HepG2 (cell line): ENCODE results near the gene SYNJ2. TPM values are rescaled to one million over a fixed set of nuclear protein-coding genes. Genes with fewer than 3 reads are reported as not detected.

Experiments used
- ATAC-seq: fragments of 200-7000 bp; cut with Tn5 transposase; 3 replicates; pipeline ENCODE4 v1.9.1; 2020; ENCODE audit warnings: mild to moderate bottlenecking, moderate library complexity
- BruUV-seq: library from RNA; stranded (reverse); fragments of 400-500 nt; replicated peaks from 2 replicates; lab custom pipeline; 2021; lab: Mats Ljungman, UMichigan
- CTCF ChIA-PET: fragments of 300-600 bp; formaldehyde crosslinking; extraction: SDS; loops from one replicate; lab custom pipeline; 2021; ENCODE audit warnings: low total read pairs, inconsistent platforms, low intra/inter-chr PET ratio; lab: Yijun Ruan, JAX
- POLR2A ChIA-PET: fragments of 350-600 bp; sonication (Branson Sonifier 250); formaldehyde crosslinking; loops from one replicate; lab custom pipeline; 2020; ENCODE audit warnings: antibody characterized with exemption, inconsistent platforms; lab: Yijun Ruan, JAX
- DNase-seq: peaks from one replicate; pipeline ENCODE4 v3.0.0-alpha.2; 2015; ENCODE audit warnings: low spot score
- FAIRE-seq: peaks from 3 replicates; lab custom pipeline; 2011; peaks lifted over from hg19 to GRCh38; lab: Jason Lieb, UNC
- H2AFZ ChIP-seq: one replicate; pipeline ENCODE4 v1.6.1; 2011; ENCODE audit warnings: low read length, inconsistent platforms
- H3K27ac ChIP-seq: fragments of 300-600 bp; 3 replicates; pipeline ENCODE4 v1.8.0; 2011; ENCODE audit warnings: mixed run types, mild to moderate bottlenecking, mixed read lengths, low read length, inconsistent platforms; ENCODE audit not compliant: insufficient read depth; ENCODE audit errors: extremely low read length
- H3K27me3 ChIP-seq, 2 experiments: fragments of 200-600 bp in 1 of 2; 2 replicates in 1 of 2; 3 replicates in 1 of 2; pipeline versions ENCODE4 v1.6.0 to v1.8.0; 2011; ENCODE audit warnings: low read length in 2 of 2, mild to moderate bottlenecking in 2 of 2, moderate library complexity in 2 of 2, inconsistent platforms in 1 of 2; ENCODE audit not compliant: insufficient read depth in 2 of 2, control insufficient read depth in 1 of 2
- H3K36me3 ChIP-seq, 2 experiments: fragments of 200-600 bp in 1 of 2; replicated peaks in 1 of 2; 2 replicates in 1 of 2; 3 replicates in 1 of 2; pipeline versions ENCODE4 v1.5.1 to v1.8.0; 2011; ENCODE audit warnings: low read length in 2 of 2, inconsistent platforms in 1 of 2; ENCODE audit not compliant: insufficient read depth in 2 of 2, control insufficient read depth in 1 of 2
- H3K4me1 ChIP-seq: 2 replicates; pipeline ENCODE4 v1.5.1; 2012; ENCODE audit warnings: low read length, inconsistent platforms; ENCODE audit not compliant: insufficient read depth
- H3K4me2 ChIP-seq: 2 replicates; pipeline ENCODE4 v1.6.0; 2011; ENCODE audit warnings: low read depth, low read length, inconsistent platforms
- H3K4me3 ChIP-seq, 3 experiments: fragments of 200-600 bp in 1 of 3; sonication (generic), shearing (Covaris generic) in 1 of 3; replicated peaks in 1 of 3; 2 replicates each; pipeline ENCODE4 v1.5.1; 2011 to 2016; ENCODE audit warnings: low read length in 3 of 3, inconsistent platforms in 2 of 3, low read depth in 2 of 3, mild to moderate bottlenecking in 2 of 3, control low read depth in 1 of 3, mixed read lengths in 1 of 3; ENCODE audit not compliant: insufficient read depth in 1 of 3
- H3K79me2 ChIP-seq: one replicate; pipeline ENCODE4 v1.6.1; 2011; ENCODE audit warnings: low read length, inconsistent platforms; ENCODE audit not compliant: insufficient read depth
- H3K9ac ChIP-seq: 2 replicates; pipeline ENCODE4 v1.6.0; 2011; ENCODE audit warnings: mild to moderate bottlenecking, low read depth, low read length, inconsistent platforms; ENCODE audit not compliant: insufficient read depth
- H3K9me3 ChIP-seq: 2 replicates; pipeline ENCODE4 v1.5.1; 2012; ENCODE audit warnings: mild to moderate bottlenecking, low read length
- H4K20me1 ChIP-seq: 2 replicates; pipeline ENCODE4 v1.6.0; 2011; ENCODE audit warnings: inconsistent platforms, mild to moderate bottlenecking, low read length, moderate library complexity; ENCODE audit not compliant: insufficient read depth
- BHLHE40 ChIP-seq: IDR thresholded peaks from 2 replicates; pipeline ENCODE4 v1.6.1; 2011; ENCODE audit warnings: low read length, improper control_type of control experiment
- EP300 ChIP-seq, 3 experiments: sonication (generic) in 1 of 3; formaldehyde crosslinking in 1 of 3; IDR thresholded peaks; 2 replicates each; pipeline versions ENCODE4 v1.5.1 to v1.6.1; 2011 to 2020; ENCODE audit warnings: low read depth in 2 of 3, low read length in 2 of 3, borderline replicate concordance in 1 of 3, improper control_type of control experiment in 1 of 3, mild to moderate bottlenecking in 1 of 3, missing genetic modification reagents in 1 of 3, moderate library complexity in 1 of 3
- FOSL2 ChIP-seq: sonication (generic); formaldehyde crosslinking; IDR thresholded peaks from 2 replicates; pipeline ENCODE4 v1.4.0; 2020; ENCODE audit warnings: missing genetic modification reagents
- HIVEP1 ChIP-seq: sonication (generic); formaldehyde crosslinking; IDR thresholded peaks from 2 replicates; pipeline ENCODE4 v1.4.0; 2020; ENCODE audit warnings: mild to moderate bottlenecking, missing genetic modification reagents
- KAT8 ChIP-seq: IDR thresholded peaks from 2 replicates; pipeline ENCODE4 v1.6.1; 2016; ENCODE audit warnings: missing genetic modification reagents, missing compliant biosample characterization
- MAZ ChIP-seq, 2 experiments: sonication (generic) in 1 of 2; formaldehyde crosslinking in 1 of 2; IDR thresholded peaks; 2 replicates each; pipeline versions ENCODE4 v1.5.0 to v1.6.1; 2012 to 2020; ENCODE audit warnings: low read depth in 2 of 2, mild to moderate bottlenecking in 2 of 2, borderline replicate concordance in 1 of 2, improper control_type of control experiment in 1 of 2, low read length in 1 of 2, missing genetic modification reagents in 1 of 2, moderate library complexity in 1 of 2
- MED1 ChIP-seq: sonication (generic); formaldehyde crosslinking; IDR thresholded peaks from 2 replicates; pipeline ENCODE4 v1.4.0; 2020; ENCODE audit warnings: missing genetic modification reagents
- MED13 ChIP-seq: sonication (generic); formaldehyde crosslinking; IDR thresholded peaks from 2 replicates; pipeline ENCODE4 v1.5.0; 2020; ENCODE audit warnings: missing genetic modification reagents
- MLLT10 ChIP-seq: sonication (generic); formaldehyde crosslinking; IDR thresholded peaks from 2 replicates; pipeline ENCODE4 v1.4.0; 2020; ENCODE audit warnings: missing genetic modification reagents
- PBX3 ChIP-seq: sonication (generic); formaldehyde crosslinking; IDR thresholded peaks from 2 replicates; pipeline ENCODE4 v1.8.1; 2023; ENCODE audit warnings: missing genetic modification reagents, inconsistent platforms, borderline replicate concordance
- PRMT3 ChIP-seq: sonication (generic); formaldehyde crosslinking; IDR thresholded peaks from 2 replicates; pipeline ENCODE4 v1.8.1; 2022; ENCODE audit warnings: low read depth, mild to moderate bottlenecking, moderate library complexity, missing genetic modification reagents, borderline replicate concordance
- RARA ChIP-seq: IDR thresholded peaks from 2 replicates; pipeline ENCODE4 v1.6.1; 2016; ENCODE audit warnings: missing genetic modification reagents, missing compliant biosample characterization
- RXRB ChIP-seq: IDR thresholded peaks from 2 replicates; pipeline ENCODE4 v1.6.1; 2016; ENCODE audit warnings: borderline replicate concordance, missing genetic modification reagents, missing compliant biosample characterization
- SIX4 ChIP-seq: sonication (generic); formaldehyde crosslinking; IDR thresholded peaks from 2 replicates; pipeline ENCODE4 v1.4.0; 2020; ENCODE audit warnings: missing genetic modification reagents
- SKI ChIP-seq: fragments of 450-650 bp; IDR thresholded peaks from one replicate; pipeline ENCODE4 v1.6.1; 2018; ENCODE audit warnings: mild to moderate bottlenecking; ENCODE audit not compliant: partially characterized antibody
- TBL1XR1 ChIP-seq: fragments of 150-350 bp; IDR thresholded peaks from 2 replicates; pipeline ENCODE4 v1.6.1; 2014; ENCODE audit warnings: borderline replicate concordance, low read length; ENCODE audit not compliant: partially characterized antibody
- TCF7 ChIP-seq: sonication (generic); IDR thresholded peaks from 2 replicates; pipeline ENCODE4 v1.6.1; 2016; ENCODE audit warnings: antibody characterized with exemption, low read depth
- TMF1 ChIP-seq: sonication (generic); formaldehyde crosslinking; IDR thresholded peaks from 2 replicates; pipeline ENCODE4 v1.8.1; 2022; ENCODE audit warnings: low read depth, missing genetic modification reagents
- ZMYM3 ChIP-seq: sonication (generic); formaldehyde crosslinking; IDR thresholded peaks from 2 replicates; pipeline ENCODE4 v1.5.1; 2020; ENCODE audit warnings: mild to moderate bottlenecking, missing genetic modification reagents
- ZNF232 ChIP-seq: sonication (generic); formaldehyde crosslinking; IDR thresholded peaks from 2 replicates; pipeline ENCODE4 v1.4.0; 2020; ENCODE audit warnings: missing genetic modification reagents, borderline replicate concordance
- ZNF264 ChIP-seq: sonication (generic); formaldehyde crosslinking; IDR thresholded peaks from 2 replicates; pipeline ENCODE4 v1.4.0; 2020; ENCODE audit warnings: missing genetic modification reagents
- ZNF572 ChIP-seq: sonication (generic); formaldehyde crosslinking; IDR thresholded peaks from 2 replicates; pipeline ENCODE4 v1.5.1; 2020; ENCODE audit warnings: mild to moderate bottlenecking, missing genetic modification reagents
- WGBS: methylation state at CpG from one replicate; pipeline ENCODE4 v1.1.6; 2017; ENCODE audit warnings: low lambda C conversion rate; 5-methylcytosine and 5-hydroxymethylcytosine counted together
- in situ Hi-C: cut with HindIII; loops from 2 replicates; pipeline ENCODE4 v1.10.0; 2017; ENCODE audit warnings: low pct_unique_long_range_greater_than_20kb; ENCODE audit not compliant: extremely low pct_ligation_motif_present
- intact Hi-C: fragments of 100-400 bp; cut with micrococcal nuclease; formaldehyde crosslinking; loops from one replicate; pipeline ENCODE4 v1.10.0; 2022; ENCODE audit not compliant: unreplicated experiment
- polyA plus RNA-seq, 8 experiments: library from polyadenylated mRNA; depleted of rRNA in 3 of 8; stranded (reverse) in 7 of 8; unstranded in 1 of 8; fragments of >200 nt; fragmentation: Illumina TruSeq in 4 of 8; extraction: Trizol in 4 of 8; gene quantifications; 2 replicates each; pipeline versions ENCODE4 v1.2.1 to v1.2.3, GENCODE V29; 2011 to 2016; ENCODE audit warnings: low read depth in 4 of 8, missing spikeins in 1 of 8, mixed read lengths in 1 of 8; ENCODE audit not compliant: insufficient read depth in 1 of 8
- total RNA-seq, 5 experiments: library from RNA; depleted of rRNA; stranded (reverse); fragments of >200 nt; fragmentation: Illumina TruSeq; extraction: Trizol; gene quantifications; 2 replicates each; pipeline ENCODE4 v1.2.3, GENCODE V29; 2016; ENCODE audit warnings: low read depth in 1 of 5

The SYNJ2 gene
- total and polyA plus RNA-seq, 2 of the 13 experiments (the other 11 are each of a cell fraction or from before 2014, with no cell fraction given): 39.1 to 57.6 TPM

DNA sequence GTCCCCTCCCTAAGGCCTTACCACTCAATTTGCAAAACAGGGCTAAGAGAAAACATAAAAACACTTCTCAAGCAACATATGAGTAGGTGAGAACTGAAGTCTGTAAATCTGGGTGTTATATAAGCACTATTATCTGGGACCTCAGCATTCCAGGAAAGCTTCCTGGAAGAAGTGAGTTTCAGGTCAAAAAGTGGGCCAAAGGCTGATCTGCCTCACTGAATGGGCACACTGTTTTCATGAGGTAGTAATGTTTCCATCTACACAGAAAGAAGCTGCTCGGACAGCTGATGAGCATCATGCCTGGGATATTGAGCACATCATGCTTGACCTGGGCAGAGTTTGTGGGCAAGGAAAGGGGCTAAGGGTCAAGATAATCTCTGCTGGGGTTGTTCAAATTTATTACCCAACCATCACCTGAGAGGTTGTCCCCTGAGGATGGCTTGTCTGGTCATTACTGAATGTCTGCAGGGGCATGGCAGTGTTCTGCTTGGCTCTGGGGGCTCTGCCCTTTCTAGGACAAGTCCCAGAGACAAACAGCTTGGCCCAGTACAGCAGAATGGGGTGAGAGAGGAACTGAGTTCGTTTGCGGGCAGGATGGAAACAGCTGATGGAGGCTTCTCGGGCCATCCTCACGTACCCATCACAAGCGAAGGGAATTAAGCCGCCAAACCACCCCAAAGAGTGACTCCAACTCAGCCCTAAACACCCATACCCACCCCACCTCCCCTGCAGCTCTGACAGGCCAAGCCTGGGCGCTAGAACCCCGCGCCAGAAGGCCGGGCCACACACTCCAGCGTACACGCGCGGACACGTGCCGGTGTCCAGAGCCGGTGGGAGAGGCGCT is 1.2 kb upstream of the SYNJ2 start:
- ChIA-PET CTCF (interaction anchor here (1.5 to 2.9 kb wide), 2 partner anchors 92 kb away, joined by 3 to 19 read pairs; no protein-coding TSS in a partner anchor), POLR2A (interaction anchor here (0.9 to 16.1 kb wide), 5 partner anchors 12 to 91 kb away, joined by 3 to 345 read pairs (median 10); no protein-coding TSS in a partner anchor)
- H3K36me3 ChIP-seq: no peaks in the 10 kb centered on the region
- peaks cover 83% of the 10 kb centered on the region for H3K4me1 ChIP-seq
- peak overlapping the region; percentile 95 for H3K4me2 ChIP-seq
- FAIRE-seq (peak; percentile 39), ATAC-seq (peak; percentile 0; the same call in 2 of the 3 replicates), DNase-seq (peak; percentile 38)
- H3K79me2 ChIP-seq: peaks cover 32% of the 10 kb centered on the region
- intact Hi-C loops: loop anchor here (1.0 kb wide), 1 partner anchor 92 kb away; no protein-coding TSS in a partner anchor
- no peaks in the 10 kb centered on the region for H3K9me3 ChIP-seq
- TSS peak; percentile 47 for BruUV-seq
- H3K4me3 ChIP-seq: peak overlapping the region; percentile 2 to 88 (median 77); a peak in 4 of 6 replicates
- H2AFZ ChIP-seq: no peak overlapping the region
- peak overlapping the region; percentile 97 for H3K9ac ChIP-seq
- no peak overlapping the region for H3K27ac ChIP-seq
- WGBS: 44% methylated on average over 19 of the region's 19 CpGs
- peaks cover 6 to 13% of the 10 kb centered on the region in 2 experiments; a peak in 4 of 5 replicates for H3K27me3 ChIP-seq
- no peaks in the 10 kb centered on the region for H4K20me1 ChIP-seq
- in situ Hi-C loops: loop anchor here (5.0 kb wide), 1 partner anchor 92 kb away; no protein-coding TSS in a partner anchor
- TF ChIP-seq ZMYM3 (CRISPR knock-in tag): peak; percentile 90
- 0 out of 2 replicates have a peak, but pooled peaks have one; percentile 54 for TF ChIP-seq ZNF572
- TF ChIP-seq MAZ (IDR thresholded peaks at IDR 0.05; ENCODE audit: borderline replicate concordance, low read depth, low read length): 0 out of 2 replicates have a peak, but pooled peaks have one; percentile 40
- TF ChIP-seq MAZ (CRISPR knock-in tag; IDR thresholded peaks at IDR 0.05; ENCODE audit: low read depth): no peak
- TF ChIP-seq SKI: peak; percentile 28
- 0 out of 2 replicates have a peak, but pooled peaks have one; percentile 11 for TF ChIP-seq MED13
- TF ChIP-seq KAT8: no peak
- no peak for TF ChIP-seq MLLT10 (CRISPR knock-in tag)
- peak; percentile 96 for TF ChIP-seq RARA
- peak; percentile 97 for TF ChIP-seq RXRB
- peak; percentile 61 for TF ChIP-seq MED1 (CRISPR knock-in tag)
- no peak for TF ChIP-seq ZNF264 (CRISPR knock-in tag)
- no peak for TF ChIP-seq ZNF232 (CRISPR knock-in tag)
- no peak for TF ChIP-seq HIVEP1 (CRISPR knock-in tag)
- TF ChIP-seq PBX3 (CRISPR knock-in tag): no peak
- TF ChIP-seq EP300 (IDR thresholded peaks at IDR 0.05; ENCODE audit: low read depth in 2 of 2, low read length in 2 of 2): 0 out of 4 replicates have a peak, but pooled peaks of 1 of the 2 experiments have one; percentile 46
- TF ChIP-seq EP300 (CRISPR knock-in tag; IDR thresholded peaks at IDR 0.05; ENCODE audit: borderline replicate concordance): no peak
- no peak for TF ChIP-seq TMF1 (CRISPR knock-in tag)
- peak; percentile 62 for TF ChIP-seq BHLHE40
- TF ChIP-seq SIX4 (CRISPR knock-in tag): no peak
- no peak for TF ChIP-seq TCF7
- TF ChIP-seq TBL1XR1: peak; percentile 88
- peak; percentile 54; the same call in 1 of the 2 replicates for TF ChIP-seq FOSL2 (CRISPR knock-in tag)
- no peak for TF ChIP-seq PRMT3 (CRISPR knock-in tag)
